Ammon's horn (tissue), 1 donor: ENCODE data around the gene SHQ1.
A peak's percentile ranks its signal among the peaks of the same experiment; 100 is the strongest.
"Not testable (repeated sequence)": the region's sequence is repeated elsewhere in the genome, so short reads cannot be mapped to it uniquely, and the experiment has no call there.

Experiments used
- DNase-seq: peaks from one replicate; pipeline ENCODE4 v3.0.0-alpha.2; 2016; ENCODE audit warnings: low spot score

The SHQ1 gene

GRCh38 chr3:72800869-72801268 lies 47.4 kb downstream of the SHQ1 start:
- no peak for DNase-seq

GRCh38 chr3:72798552-72799195 lies 49.6 kb downstream of the SHQ1 start:
- no peak for DNase-seq

- peak; percentile 7 for DNase-seq
Observed at GRCh38 chr3:72797773-72798543, 50.3 kb downstream of the SHQ1 start.

- DNase-seq: no peak
Observed at GRCh38 chr3:72794079-72794478, 54.2 kb downstream of the SHQ1 start.

- DNase-seq: no peak
Observed at GRCh38 chr3:72791161-72791560, 57.1 kb downstream of the SHQ1 start.

- no peak for DNase-seq
Observed at GRCh38 chr3:72789786-72790185, 58.5 kb downstream of the SHQ1 start.

- not testable (repeated sequence) for DNase-seq
Observed at GRCh38 chr3:72788232-72788631, 60.0 kb downstream of the SHQ1 start.

- no peak for DNase-seq
Observed at GRCh38 chr3:72786668-72787067, 61.6 kb downstream of the SHQ1 start.

GRCh38 chr3:72784226-72784625 lies 64.0 kb downstream of the SHQ1 start:
- no peak for DNase-seq

GRCh38 chr3:72782521-72782920 lies 65.7 kb downstream of the SHQ1 start:
- no peak for DNase-seq

GRCh38 chr3:72769758-72770540 lies 78.3 kb downstream of the SHQ1 start:
- no peak for DNase-seq

GRCh38 chr3:72768936-72769335 lies 79.3 kb downstream of the SHQ1 start:
- DNase-seq: no peak

GRCh38 chr3:72768481-72768880 lies 79.8 kb downstream of the SHQ1 start:
- peak; percentile 39 for DNase-seq

- peak; percentile 46 for DNase-seq
Observed at GRCh38 chr3:72768006-72768441, 80.2 kb downstream of the SHQ1 start.

- no peak for DNase-seq
Observed at GRCh38 chr3:72766866-72767265, 81.4 kb downstream of the SHQ1 start.

GRCh38 chr3:72763751-72764440 lies 84.3 kb downstream of the SHQ1 start:
- DNase-seq: no peak

- no peak for DNase-seq
Observed at GRCh38 chr3:72761410-72761809, 86.8 kb downstream of the SHQ1 start.

GRCh38 chr3:72760225-72760624 lies 88.0 kb downstream of the SHQ1 start:
- DNase-seq: no peak

- peak; percentile 40 for DNase-seq
Observed at GRCh38 chr3:72756900-72757299, 91.3 kb downstream of the SHQ1 start.

- no peak for DNase-seq
Observed at GRCh38 chr3:72754582-72754981, 93.7 kb downstream of the SHQ1 start.

GRCh38 chr3:72753495-72753894 lies 94.8 kb downstream of the SHQ1 start:
- DNase-seq: no peak

GRCh38 chr3:72750405-72750965 lies 97.8 kb downstream of the SHQ1 start:
- peak; percentile 40 for DNase-seq
